MM.1S (cell line): ENCODE results near the gene SLC6A12.
"Not testable (repeated sequence)": the region's sequence is repeated elsewhere in the genome, so short reads cannot be mapped to it uniquely, and the experiment has no call there.

Experiments used
- DNase-seq: peaks from one replicate; pipeline ENCODE4 v3.0.0-alpha.2; 2015
- H2AFZ ChIP-seq: fragments of 300-600 bp; sonication (generic); 2 replicates; pipeline ENCODE4 v1.6.0; 2016; ENCODE audit warnings: antibody characterized with exemption, low read length
- H3F3A ChIP-seq: fragments of 300-600 bp; sonication (generic); 2 replicates; pipeline ENCODE4 v1.6.1; 2016; ENCODE audit warnings: mild to moderate bottlenecking, antibody characterized with exemption, low read length, moderate library complexity, mixed read lengths; ENCODE audit not compliant: insufficient read depth
- H3K27ac ChIP-seq: fragments of 300-600 bp; sonication (generic); 2 replicates; pipeline ENCODE4 v1.5.1; 2016; ENCODE audit warnings: mild to moderate bottlenecking, low read length
- H3K27me3 ChIP-seq: fragments of 300-600 bp; sonication (generic); replicated peaks from 2 replicates; pipeline ENCODE4 v1.6.0; 2016; ENCODE audit warnings: low read length; ENCODE audit not compliant: insufficient read depth
- H3K36me3 ChIP-seq: fragments of 300-600 bp; sonication (generic); replicated peaks from 2 replicates; pipeline ENCODE4 v1.6.1; 2016; ENCODE audit warnings: mild to moderate bottlenecking, low read length, mixed read lengths; ENCODE audit not compliant: insufficient read depth
- H3K4me1 ChIP-seq: fragments of 300-600 bp; sonication (generic); 2 replicates; pipeline ENCODE4 v1.6.1; 2016; ENCODE audit warnings: low read length, mixed read lengths
- H3K4me2 ChIP-seq: fragments of 300-600 bp; sonication (generic); 2 replicates; pipeline ENCODE4 v1.6.0; 2016; ENCODE audit warnings: low read depth, low read length
- H3K4me3 ChIP-seq: fragments of 300-600 bp; sonication (generic); 2 replicates; pipeline ENCODE4 v1.5.1; 2016; ENCODE audit warnings: low read length, mixed read lengths
- H3K79me2 ChIP-seq: fragments of 300-600 bp; sonication (generic); 2 replicates; pipeline ENCODE4 v1.6.1; 2016; ENCODE audit warnings: mixed run types, low read length, mixed read lengths
- H3K9ac ChIP-seq: fragments of 300-600 bp; sonication (generic); 2 replicates; pipeline ENCODE4 v1.6.1; 2016; ENCODE audit warnings: low read length, mixed read lengths
- H3K9me2 ChIP-seq: fragments of 300-600 bp; sonication (generic); replicated peaks from 2 replicates; pipeline ENCODE4 v1.6.1; 2016; ENCODE audit warnings: mild to moderate bottlenecking, low read length, mixed read lengths; ENCODE audit not compliant: insufficient read depth
- H3K9me3 ChIP-seq: fragments of 300-600 bp; sonication (generic); replicated peaks from 2 replicates; pipeline ENCODE4 v1.6.1; 2016; ENCODE audit warnings: mild to moderate bottlenecking, low read length, mixed read lengths; ENCODE audit not compliant: insufficient read depth
- H4K20me1 ChIP-seq: fragments of 300-600 bp; sonication (generic); 2 replicates; pipeline ENCODE4 v1.6.1; 2016; ENCODE audit warnings: mild to moderate bottlenecking, low read length, moderate library complexity, mixed read lengths; ENCODE audit not compliant: insufficient read depth
- CTCF ChIP-seq: fragments of 300-600 bp; sonication (generic); IDR thresholded peaks from 2 replicates; pipeline ENCODE4 v1.5.1; 2016; ENCODE audit warnings: antibody characterized with exemption, low read length, mixed read lengths
- EZH2 ChIP-seq: fragments of 300-600 bp; sonication (generic); optimal IDR thresholded peaks from 2 replicates; pipeline ENCODE3; 2017; ENCODE audit warnings: low read depth, mild to moderate bottlenecking, antibody characterized with exemption, low read length, mixed read lengths
- EZH2phosphoT487 ChIP-seq: fragments of 300-600 bp; sonication (generic); IDR thresholded peaks from 2 replicates; pipeline ENCODE4 v1.6.1; 2018; ENCODE audit warnings: antibody characterized with exemption, low read length

SLC6A12 gene

GRCh38 chr12:236445-236844, 22.5 kb upstream of the SLC6A12 start:
- H3K9ac ChIP-seq: no peak overlapping the region
- H3K9me2 ChIP-seq: no peaks in the 10 kb centered on the region
- H2AFZ ChIP-seq: no peak overlapping the region
- H4K20me1 ChIP-seq: no peaks in the 10 kb centered on the region
- no peaks in the 10 kb centered on the region for H3K79me2 ChIP-seq
- no peak overlapping the region for H3K4me3 ChIP-seq
- no peak overlapping the region for H3K4me2 ChIP-seq
- peaks cover 35% of the 10 kb centered on the region for H3K27me3 ChIP-seq
- TF ChIP-seq EZH2: no peak
- no peak for TF ChIP-seq CTCF
- TF ChIP-seq EZH2phosphoT487: no peak
- H3K27ac ChIP-seq: no peak overlapping the region
- no peaks in the 10 kb centered on the region for H3K4me1 ChIP-seq
- no peak for DNase-seq
- no peaks in the 10 kb centered on the region for H3K36me3 ChIP-seq
- no peaks in the 10 kb centered on the region for H3K9me3 ChIP-seq
- no peaks in the 10 kb centered on the region for H3F3A ChIP-seq

- not testable (repeated sequence) for H3F3A ChIP-seq, H3K9me2 ChIP-seq, DNase-seq
These were observed 22.0 kb upstream of the SLC6A12 start for GRCh38 chr12:235967-236366.

GRCh38 chr12:234891-235415, 21.0 kb upstream of the SLC6A12 start:
- Histone ChIP-seq H4K20me1 (no peaks in the 10 kb centered on the region), H2AFZ (no peak overlapping the region), H3K27ac (no peak overlapping the region), H3K4me2 (no peak overlapping the region), H3K36me3 (no peaks in the 10 kb centered on the region), H3K9me3 (no peaks in the 10 kb centered on the region), H3F3A (no peaks in the 10 kb centered on the region), H3K4me1 (no peaks in the 10 kb centered on the region), H3K4me3 (no peak overlapping the region), H3K9me2 (no peaks in the 10 kb centered on the region), H3K79me2 (no peaks in the 10 kb centered on the region), H3K27me3 (peaks cover 49% of the 10 kb centered on the region), H3K9ac (no peak overlapping the region)
- no peak for DNase-seq
- TF ChIP-seq EZH2: no peak
- TF ChIP-seq CTCF: no peak
- TF ChIP-seq EZH2phosphoT487: no peak

More at GRCh38 chr12:235967-236366, 22.0 kb upstream of the SLC6A12 start:
- not testable (repeated sequence) for H3K9ac ChIP-seq, H3K36me3 ChIP-seq, H3K4me2 ChIP-seq, H3K79me2 ChIP-seq, H3K27ac ChIP-seq, H2AFZ ChIP-seq, H3K4me1 ChIP-seq, H4K20me1 ChIP-seq, H3K9me3 ChIP-seq, H3K4me3 ChIP-seq
- H3K27me3 ChIP-seq: peaks cover 39% of the 10 kb centered on the region

- no peak overlapping the region for H3K4me3 ChIP-seq
- no peaks in the 10 kb centered on the region for H3K4me1 ChIP-seq
- no peaks in the 10 kb centered on the region for H3F3A ChIP-seq
- H3K36me3 ChIP-seq: no peaks in the 10 kb centered on the region
- no peaks in the 10 kb centered on the region for H3K9me2 ChIP-seq
- H2AFZ ChIP-seq: no peak overlapping the region
- H4K20me1 ChIP-seq: no peaks in the 10 kb centered on the region
- peaks cover 56% of the 10 kb centered on the region for H3K27me3 ChIP-seq
- TF ChIP-seq EZH2phosphoT487 (no peak), CTCF (no peak), EZH2 (no peak)
- H3K9ac ChIP-seq: no peak overlapping the region
- no peaks in the 10 kb centered on the region for H3K79me2 ChIP-seq
- H3K4me2 ChIP-seq: no peak overlapping the region
- no peak overlapping the region for H3K27ac ChIP-seq
- no peak for DNase-seq
- H3K9me3 ChIP-seq: no peaks in the 10 kb centered on the region
These were observed 20.1 kb upstream of the SLC6A12 start for GRCh38 chr12:234019-234418.
